ENCODE data around the gene FCRLA. TPM values are rescaled to one million over a fixed set of nuclear protein-coding genes. Genes with fewer than 3 reads are reported as not detected.
A peak's percentile ranks its signal among the peaks of the same experiment; 100 is the strongest.

Gene FCRLA
- total RNA-seq, 1 donor, result 1.4 TPM

GRCh38 chr1:161720422-161720821 lies 13.4 kb downstream of the FCRLA start:
- H3K79me2 ChIP-seq (ENCODE audit: insufficient read depth, low read length), result no peaks in the 10 kb centered on the region
- H3K4me2 ChIP-seq (ENCODE audit: insufficient read depth, low read length), result no peak overlapping the region
- peaks cover 18% of the 10 kb centered on the region for H3K4me1 ChIP-seq (ENCODE audit: insufficient read depth, low read length)
- no peaks in the 10 kb centered on the region for H3K27me3 ChIP-seq (ENCODE audit: insufficient read depth, low read length)
- H3K4me3 ChIP-seq (ENCODE audit: insufficient read depth, low read length), result no peak overlapping the region
- no peaks in the 10 kb centered on the region for H3K36me3 ChIP-seq (ENCODE audit: insufficient read depth, low read length)
- H4K20me1 ChIP-seq (ENCODE audit: insufficient read depth, low read length), result no peaks in the 10 kb centered on the region
- no peak overlapping the region for H3K27ac ChIP-seq (ENCODE audit: low read depth, low read length)
- H3K9me3 ChIP-seq (ENCODE audit: low read depth, low read length), result no peaks in the 10 kb centered on the region
- no peak for DNase-seq (ENCODE audit: insufficient read length, low spot score, missing footprints)
- no peak for TF ChIP-seq CTCF (IDR thresholded peaks at IDR 0.05; ENCODE audit: extremely low read depth, low read depth, low read length)
- H2AFZ ChIP-seq (ENCODE audit: low read length), result no peak overlapping the region

GRCh38 chr1:161720956-161721737 lies 14.1 kb downstream of the FCRLA start, which contains the start of gene FCRLB:
FCRLB (plus strand) TSS chr1:161721544; CDS start chr1:161722673, 1,129 bp downstream.
- H3K9me3 ChIP-seq (ENCODE audit: low read depth, low read length), result no peaks in the 10 kb centered on the region
- H3K4me2 ChIP-seq (ENCODE audit: insufficient read depth, low read length), result peak within 1 kb of the TSS; percentile 5
- peaks cover 1% of the 10 kb centered on the region for H3K79me2 ChIP-seq (ENCODE audit: insufficient read depth, low read length)
- no peaks in the 10 kb centered on the region for H3K36me3 ChIP-seq (ENCODE audit: insufficient read depth, low read length)
- H2AFZ ChIP-seq (ENCODE audit: low read length), result no peak within 1 kb of the TSS
- H3K4me3 ChIP-seq (ENCODE audit: insufficient read depth, low read length), result no peak within 1 kb of the TSS
- H3K27ac ChIP-seq (ENCODE audit: low read depth, low read length), result peak within 1 kb of the TSS; percentile 54
- no peak for DNase-seq (ENCODE audit: insufficient read length, low spot score, missing footprints)
- TF ChIP-seq CTCF (IDR thresholded peaks at IDR 0.05; ENCODE audit: extremely low read depth, low read depth, low read length), result no peak
- H4K20me1 ChIP-seq (ENCODE audit: insufficient read depth, low read length), result no peaks in the 10 kb centered on the region
- H3K4me1 ChIP-seq (ENCODE audit: insufficient read depth, low read length), result peaks cover 21% of the 10 kb centered on the region
- no peaks in the 10 kb centered on the region for H3K27me3 ChIP-seq (ENCODE audit: insufficient read depth, low read length)

- peak overlapping the region; percentile 5 for H3K4me2 ChIP-seq (ENCODE audit: insufficient read depth, low read length)
These were observed 14.8 kb downstream of the FCRLA start for GRCh38 chr1:161721738-161722343.

More at GRCh38 chr1:161721738-161722343, 14.8 kb downstream of the FCRLA start:
- Histone ChIP-seq H3K9me3 (ENCODE audit: low read depth, low read length) (no peaks in the 10 kb centered on the region), H3K79me2 (ENCODE audit: insufficient read depth, low read length) (peaks cover 3% of the 10 kb centered on the region), H4K20me1 (ENCODE audit: insufficient read depth, low read length) (no peaks in the 10 kb centered on the region), H3K4me1 (ENCODE audit: insufficient read depth, low read length) (peaks cover 21% of the 10 kb centered on the region), H3K27me3 (ENCODE audit: insufficient read depth, low read length) (no peaks in the 10 kb centered on the region), H3K36me3 (ENCODE audit: insufficient read depth, low read length) (no peaks in the 10 kb centered on the region), H2AFZ (ENCODE audit: low read length) (no peak overlapping the region), H3K27ac (ENCODE audit: low read depth, low read length) (peak overlapping the region; percentile 54), H3K4me3 (ENCODE audit: insufficient read depth, low read length) (no peak overlapping the region)
- peak; percentile 97 for DNase-seq (ENCODE audit: insufficient read length, low spot score, missing footprints)
- TF ChIP-seq CTCF (IDR thresholded peaks at IDR 0.05; ENCODE audit: extremely low read depth, low read depth, low read length), result no peak
